ENCODE results near the gene TENM3.

- TF ChIP-seq CTCF (conservative IDR thresholded peaks at IDR 0.05; ENCODE audit: low read depth, low read length) (no peak), EZH2 (IDR thresholded peaks at IDR 0.05; ENCODE audit: low read length, unreplicated experiment) (no peak), EZH2phosphoT487 (IDR thresholded peaks at IDR 0.05; ENCODE audit: borderline replicate concordance, low read length) (no peak)
These were observed 497.9 kb downstream of the TENM3 start for GRCh38 chr4:182741054-182741453.
